Heart left ventricle (tissue), 16 donors: Measurements from ENCODE around the gene LY6G5B. TPM values are rescaled to one million over a fixed set of nuclear protein-coding genes. Genes with fewer than 3 reads are reported as not detected.

Experiments used
- ATAC-seq, 4 donors: fragments of 200-7000 bp; cut with Tn5 transposase; one replicate each; pipeline ENCODE4 v1.9.1; 2020 to 2022; ENCODE audit warnings: moderate library complexity in 4 of 4, mild to moderate bottlenecking in 3 of 4, moderate number of reproducible peaks in 1 of 4
- DNase-seq, 5 donors: peaks; one replicate each; pipeline ENCODE4 v3.0.0-alpha.2; 2020
- H3K27ac ChIP-seq, 12 donors: fragments of 200-600 bp; sonication (generic) in 4 of 12; one replicate each; pipeline versions ENCODE4 v1.5.0 to v1.8.0; 2016 to 2022; ENCODE audit warnings: mild to moderate bottlenecking in 2 of 12
- H3K27me3 ChIP-seq, 9 donors: fragments of 200-600 bp; sonication (generic) in 2 of 9; one replicate each; pipeline versions ENCODE4 v1.5.1 to v1.8.0; 2016 to 2022; ENCODE audit warnings: mild to moderate bottlenecking in 3 of 9
- H3K36me3 ChIP-seq, 9 donors: fragments of 200-600 bp; sonication (generic) in 2 of 9; one replicate each; pipeline versions ENCODE4 v1.5.0 to v1.8.0; 2018 to 2022; ENCODE audit warnings: mild to moderate bottlenecking in 2 of 9
- H3K4me1 ChIP-seq, 12 donors: fragments of 200-600 bp; sonication (generic) in 4 of 12; one replicate each; pipeline versions ENCODE4 v1.5.0 to v1.8.0; 2016 to 2022; ENCODE audit warnings: mild to moderate bottlenecking in 3 of 12
- H3K4me3 ChIP-seq, 12 donors: fragments of 200-600 bp; sonication (generic) in 4 of 12; one replicate each; pipeline versions ENCODE4 v1.5.0 to v1.8.0; 2017 to 2022; ENCODE audit warnings: mild to moderate bottlenecking in 9 of 12, moderate library complexity in 4 of 12
- H3K9me3 ChIP-seq, 12 donors: fragments of 200-600 bp; sonication (generic) in 4 of 12; one replicate each; pipeline versions ENCODE4 v1.5.0 to v1.8.0; 2016 to 2022; ENCODE audit warnings: mild to moderate bottlenecking in 1 of 12
- POLR2A ChIP-seq, 2 donors: fragments of 450-650 bp; IDR thresholded peaks; one replicate each; pipeline ENCODE4 v1.6.1; 2017; ENCODE audit warnings: antibody characterized with exemption in 2 of 2, mild to moderate bottlenecking in 2 of 2, moderate library complexity in 2 of 2
- WGBS, 4 donors: extraction: QIAGEN DNeasy Blood & Tissue Kit in 2 of 4; methylation state at CpG; one replicate each; pipeline versions ENCODE4 v1.1.5 to v1.1.7; 2013 to 2018; 5-methylcytosine and 5-hydroxymethylcytosine counted together
- intact Hi-C, 10 donors: fragments of 100-400 bp; cut with DNase I; formaldehyde crosslinking; loops; one replicate each; pipeline versions ENCODE4 v1.11.1 to v1.14.2; 2022
- polyA plus RNA-seq, 2 donors: library from polyadenylated mRNA; stranded (reverse); fragments of 200-250 nt; gene quantifications; one replicate each; pipeline ENCODE4 v1.2.3, GENCODE V29; 2013
- total RNA-seq, 9 donors: library from RNA; depleted of rRNA in 2 of 9; stranded (reverse); fragments of >200 nt in 2 of 9; fragmentation: NEBNext Ultra II Directional in 3 of 9; extraction: Animal tissue kit (Norgen Biotek cat#: 25700) in 3 of 9; gene quantifications; one replicate each; pipeline versions ENCODE4 v1.1.0 to v1.2.4, GENCODE V29; 2016 to 2023
- TF ChIP-seq, protein P1 (sequence below), 12 donors: fragments of 200-600 bp; sonication (generic) in 4 of 12; IDR thresholded peaks; one replicate each; pipeline versions ENCODE4 v1.5.0 to v1.8.0; 2018 to 2022; ENCODE audit warnings: antibody characterized with exemption in 12 of 12, mild to moderate bottlenecking in 5 of 12
- donor health status: ischemic (EF 13 %, LVEDD 7.1; RV severe dilation, severe dysfunction).
- donor health status: healthy with polysubstance abuse.
- donor health status: DM: no; HTN: yes; CAD: no.
- donor health status: DM: no; HTN: no; CAD: no.
- donor health status: ischemic (EF 25% LVEDD 6.9; RV normal size, moderate dysfunction).
- donor health status: ischemic (EF 25% LVEDD 5.7; RV mildly dilated, moderate dysfunction).
- donor health status: healthy.
- donor health status: DM: yes; HTN: yes; CAD: no.
- donor health status: ischemic (EF 35%, LVEDD 5.7; RV mildly dilated, moderate dysfunction).
- donor health status: nonischemic (EF 11% LVEDD 7.7; RV severe dilation, severe dysfunction).
- donor health status: DM: yes; HTN: yes; CAD: no.
- donor health status: PGD.
- donor health status: ischemic (EF 29% LVEDD 5.4; RV normal size, mild dysfunction).
- donor health status: nonischemic (EF 23%, LVEDD 6.1; RV moderate dilation, normal function).

Gene LY6G5B
- total and polyA plus RNA-seq, 11 donors: 1.4 to 12.0 (median 4.6) TPM

DNA sequence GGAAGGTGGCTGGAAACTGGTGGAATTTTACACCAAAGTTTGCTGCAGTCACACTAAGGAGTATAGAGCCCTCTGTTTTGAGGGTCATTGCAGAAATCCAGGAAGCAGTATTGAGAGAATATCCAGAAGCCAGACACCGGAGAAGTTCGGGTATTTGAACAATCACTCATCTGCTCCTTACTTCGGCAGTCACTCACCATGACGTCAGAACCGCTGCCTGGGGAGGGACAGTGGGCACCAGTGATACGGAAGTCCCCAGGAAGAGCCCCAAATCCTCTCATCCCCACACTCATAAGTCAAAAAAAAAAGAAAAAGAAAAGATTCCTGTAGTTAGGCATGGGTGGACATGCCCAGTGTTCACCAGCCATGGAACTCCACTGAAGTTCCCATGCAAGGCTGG is 7.1 kb downstream of the LY6G5B start:
- no peak overlapping the region for H3K27ac ChIP-seq
- H3K9me3 ChIP-seq: no peaks in the 10 kb centered on the region
- ATAC-seq (no peak), DNase-seq (no peak)
- TF ChIP-seq POLR2A (IDR thresholded peaks at IDR 0.05): no peak
- TF ChIP-seq, protein P1, sequence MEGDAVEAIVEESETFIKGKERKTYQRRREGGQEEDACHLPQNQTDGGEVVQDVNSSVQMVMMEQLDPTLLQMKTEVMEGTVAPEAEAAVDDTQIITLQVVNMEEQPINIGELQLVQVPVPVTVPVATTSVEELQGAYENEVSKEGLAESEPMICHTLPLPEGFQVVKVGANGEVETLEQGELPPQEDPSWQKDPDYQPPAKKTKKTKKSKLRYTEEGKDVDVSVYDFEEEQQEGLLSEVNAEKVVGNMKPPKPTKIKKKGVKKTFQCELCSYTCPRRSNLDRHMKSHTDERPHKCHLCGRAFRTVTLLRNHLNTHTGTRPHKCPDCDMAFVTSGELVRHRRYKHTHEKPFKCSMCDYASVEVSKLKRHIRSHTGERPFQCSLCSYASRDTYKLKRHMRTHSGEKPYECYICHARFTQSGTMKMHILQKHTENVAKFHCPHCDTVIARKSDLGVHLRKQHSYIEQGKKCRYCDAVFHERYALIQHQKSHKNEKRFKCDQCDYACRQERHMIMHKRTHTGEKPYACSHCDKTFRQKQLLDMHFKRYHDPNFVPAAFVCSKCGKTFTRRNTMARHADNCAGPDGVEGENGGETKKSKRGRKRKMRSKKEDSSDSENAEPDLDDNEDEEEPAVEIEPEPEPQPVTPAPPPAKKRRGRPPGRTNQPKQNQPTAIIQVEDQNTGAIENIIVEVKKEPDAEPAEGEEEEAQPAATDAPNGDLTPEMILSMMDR (IDR thresholded peaks at IDR 0.05): no peak
- intact Hi-C loops: loop anchor here in 1 of 10 donors (5.0 kb wide), 1 partner anchor 200 kb away; the partner anchor contains the start of gene SLC44A4
- peaks cover 0 to 32% (median 18%) of the 10 kb centered on the region in 9 donors for H3K36me3 ChIP-seq
- H3K27me3 ChIP-seq: no peaks in the 10 kb centered on the region
- WGBS, 4 donors: 73 to 83% (median 79%) methylated on average over 6 of the region's 6 CpGs
- H3K4me1 ChIP-seq: peaks cover 0 to 19% (median 13%) of the 10 kb centered on the region in 12 donors
- H3K4me3 ChIP-seq: no peak overlapping the region

DNA sequence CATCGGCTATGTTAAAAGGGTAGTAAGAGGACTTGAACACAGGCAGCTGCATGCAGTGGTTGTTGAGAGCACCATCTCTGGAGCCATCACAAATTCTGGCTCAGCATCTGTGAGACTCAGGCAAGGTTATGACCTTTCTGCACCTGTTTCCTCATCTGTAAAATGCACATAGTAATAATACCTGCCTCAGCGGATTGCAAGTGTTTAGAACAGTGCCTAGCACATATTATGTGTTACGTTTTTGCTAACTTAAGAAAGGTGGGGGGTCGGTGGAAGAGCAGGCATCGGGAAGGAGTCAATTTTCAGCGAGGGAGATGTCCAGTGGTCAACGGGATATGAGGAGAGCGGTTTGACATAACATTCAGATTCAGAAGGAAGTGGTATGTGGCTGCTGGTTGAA is 8.2 kb downstream of the LY6G5B start:
- H3K27ac ChIP-seq: no peak overlapping the region
- peaks cover 0 to 22% (median 8%) of the 10 kb centered on the region in 9 donors for H3K36me3 ChIP-seq
- ATAC-seq (no peak), DNase-seq (no peak)
- H3K4me3 ChIP-seq: no peak overlapping the region
- peaks cover 0 to 21% (median 14%) of the 10 kb centered on the region in 12 donors for H3K4me1 ChIP-seq
- H3K9me3 ChIP-seq: no peaks in the 10 kb centered on the region
- no peaks in the 10 kb centered on the region for H3K27me3 ChIP-seq
- WGBS, 4 donors: 77 to 81% (median 78%) methylated on average over 8 of the region's 8 CpGs
- TF ChIP-seq, protein P1 (IDR thresholded peaks at IDR 0.05): no peak
- no peak for TF ChIP-seq POLR2A (IDR thresholded peaks at IDR 0.05)
- intact Hi-C loops: loop anchor here in 1 of 10 donors (5.0 kb wide), 1 partner anchor 199 kb away; the partner anchor contains the start of gene SLC44A4

DNA sequence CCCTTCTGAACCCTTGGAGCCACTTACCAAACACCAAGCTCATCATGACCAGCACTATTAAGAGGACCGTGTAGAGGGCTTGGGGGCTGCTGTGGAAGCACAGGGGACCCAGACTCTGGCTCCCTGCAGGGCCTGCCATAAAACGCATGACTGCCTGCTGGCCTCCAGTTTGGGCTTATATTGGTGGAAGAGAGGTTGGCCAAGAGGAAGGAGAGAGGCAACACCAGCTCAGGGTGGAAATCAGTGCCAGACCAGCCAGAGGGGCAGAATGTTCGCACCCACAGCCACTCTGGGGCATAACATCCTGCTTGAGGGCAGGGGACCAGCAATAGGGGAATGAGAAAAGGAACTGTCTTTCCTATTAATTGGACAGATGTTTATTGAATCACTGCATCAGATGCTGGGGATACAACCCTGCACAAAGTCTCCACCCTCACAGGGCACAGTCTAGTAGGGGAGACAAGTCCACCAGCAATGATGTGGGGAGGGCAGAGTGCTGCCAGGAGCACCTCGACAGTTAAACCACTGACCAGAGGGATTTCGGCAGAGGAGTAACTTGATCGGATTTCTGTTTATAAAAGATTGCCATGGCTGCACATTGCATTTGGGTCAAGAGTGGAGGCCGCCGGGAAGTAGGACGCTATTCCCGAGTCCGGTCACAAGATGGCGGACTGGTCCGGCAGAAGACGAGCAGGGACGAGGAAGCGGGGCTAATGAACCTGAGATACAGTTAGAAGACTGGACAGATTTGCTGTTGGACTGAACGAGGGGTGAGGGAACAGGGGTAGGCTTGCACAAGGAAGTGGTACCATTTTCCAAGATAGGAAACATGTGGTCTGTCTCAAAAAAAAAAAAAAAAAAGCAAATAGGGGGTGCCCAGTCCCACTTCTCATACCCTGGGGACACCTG is 10.7 kb downstream of the LY6G5B start, which contains the start of gene LY6G5C:
Gene LY6G5C, minus strand, starts transcription at position 842 of the 909 bp plus-strand sequence. Its CDS starts 694 bp downstream, at position 148.
- intact Hi-C loops: loop anchor here (1.0 to 10.0 kb wide), 15 partner anchors 47 to 274 kb away; partner anchors contain the start of genes DDAH2 (in 3 of the 10), NELFE (in 3 of the 10), SKIC2 (in 3 of the 10) and SAPCD1 (in 2 of the 10)
- TF ChIP-seq, protein P1 (IDR thresholded peaks at IDR 0.05): peak; percentile 54 to 85 (median 78)
- TF ChIP-seq POLR2A (IDR thresholded peaks at IDR 0.05): no peak
- H3K27ac ChIP-seq: peak within 1 kb of the TSS in 11 of 12 donors; percentile 9 to 83 (median 63)
- no peaks in the 10 kb centered on the region for H3K27me3 ChIP-seq
- DNase-seq (peak; percentile 82 to 90 (median 85)), ATAC-seq (peak; percentile 75 to 92 (median 88))
- H3K9me3 ChIP-seq: no peaks in the 10 kb centered on the region
- H3K36me3 ChIP-seq: peaks cover 0 to 14% (median 6%) of the 10 kb centered on the region in 9 donors
- peaks cover 0 to 26% (median 14%) of the 10 kb centered on the region in 12 donors for H3K4me1 ChIP-seq
- peak within 1 kb of the TSS; percentile 28 to 74 (median 58) for H3K4me3 ChIP-seq
- 11 to 14% (median 13%) methylated on average over 17 of the region's 17 CpGs for WGBS, 4 donors
